Activated CD4-positive, CD25-positive, alpha-beta regulatory T cell treated with anti-CD3 and anti-CD28 coated beads, Interleukin-2, amount 50 U/mL, for 16 hours (primary cell): Measurements from ENCODE around the gene TENT4B.
"Not testable (repeated sequence)": the region's sequence is repeated elsewhere in the genome, so short reads cannot be mapped to it uniquely, and the experiment has no call there.

ENCODE experiments used
- DNase-seq: peaks from one replicate; pipeline ENCODE4 v3.0.0-alpha.2; 2020; ENCODE audit warnings: low read depth, low spot score

Gene TENT4B

GRCh38 chr16:50152807-50153595 is at the start of gene TENT4B:
Gene TENT4B (plus strand): TSS chr16:50153306. CDS start chr16:50153622, 316 bp downstream.
- peak; percentile 76 for DNase-seq

- DNase-seq = no peak
Observed at GRCh38 chr16:50103764-50104163, 49.3 kb upstream of the TENT4B start.

- DNase-seq = no peak
Observed at GRCh38 chr16:50114357-50115129, 38.6 kb upstream of the TENT4B start.

GRCh38 chr16:50120711-50121110 is 32.4 kb upstream of the TENT4B start:
- DNase-seq = no peak

GRCh38 chr16:50121278-50121677 is 31.8 kb upstream of the TENT4B start:
- no peak for DNase-seq

- DNase-seq = no peak
Observed at GRCh38 chr16:50121721-50122445, 31.2 kb upstream of the TENT4B start.

- no peak for DNase-seq
Observed at GRCh38 chr16:50123417-50123816, 29.7 kb upstream of the TENT4B start.

- DNase-seq = no peak
Observed at GRCh38 chr16:50124769-50125168, 28.3 kb upstream of the TENT4B start.

- no peak for DNase-seq
Observed at GRCh38 chr16:50126183-50126582, 26.9 kb upstream of the TENT4B start.

GRCh38 chr16:50132571-50132970 is 20.5 kb upstream of the TENT4B start:
- not testable (repeated sequence) for DNase-seq

GRCh38 chr16:50133214-50133613 is 19.9 kb upstream of the TENT4B start:
- DNase-seq = no peak

- no peak for DNase-seq
Observed at GRCh38 chr16:50136399-50136798, 16.7 kb upstream of the TENT4B start.

- no peak for DNase-seq
Observed at GRCh38 chr16:50137268-50137667, 15.8 kb upstream of the TENT4B start.

GRCh38 chr16:50139580-50139979 is 13.5 kb upstream of the TENT4B start:
- no peak for DNase-seq

GRCh38 chr16:50144211-50144610 is 8.9 kb upstream of the TENT4B start:
- no peak for DNase-seq

- DNase-seq = no peak
Observed at GRCh38 chr16:50146479-50147435, 6.3 kb upstream of the TENT4B start.

- DNase-seq = no peak
Observed at GRCh38 chr16:50151322-50151721, 1.8 kb upstream of the TENT4B start.

GRCh38 chr16:50151756-50152155 is 1.4 kb upstream of the TENT4B start:
- no peak for DNase-seq

GRCh38 chr16:50152351-50152806 is 727 bp upstream of the TENT4B start:
- peak; percentile 37 for DNase-seq

- DNase-seq = no peak
Observed at GRCh38 chr16:50153596-50154419, 702 bp downstream of the TENT4B start.
